Skin of body (tissue), 2 donors: ENCODE results near the gene AURKAIP1. TPM values are rescaled to one million over a fixed set of nuclear protein-coding genes. Genes with fewer than 3 reads are reported as not detected.

Experiments
- DNase-seq: peaks from one replicate; lab custom pipeline; 2025; lab: John Stamatoyannopoulos, UW
- total RNA-seq: library from RNA; depleted of rRNA; stranded (reverse); fragments of >200 nt; gene quantifications from one replicate; pipeline ENCODE4 v1.2.3, GENCODE V29; 2014

AURKAIP1 gene
- total RNA-seq, 1 donor from 2014 or later = 35.0 TPM

DNA sequence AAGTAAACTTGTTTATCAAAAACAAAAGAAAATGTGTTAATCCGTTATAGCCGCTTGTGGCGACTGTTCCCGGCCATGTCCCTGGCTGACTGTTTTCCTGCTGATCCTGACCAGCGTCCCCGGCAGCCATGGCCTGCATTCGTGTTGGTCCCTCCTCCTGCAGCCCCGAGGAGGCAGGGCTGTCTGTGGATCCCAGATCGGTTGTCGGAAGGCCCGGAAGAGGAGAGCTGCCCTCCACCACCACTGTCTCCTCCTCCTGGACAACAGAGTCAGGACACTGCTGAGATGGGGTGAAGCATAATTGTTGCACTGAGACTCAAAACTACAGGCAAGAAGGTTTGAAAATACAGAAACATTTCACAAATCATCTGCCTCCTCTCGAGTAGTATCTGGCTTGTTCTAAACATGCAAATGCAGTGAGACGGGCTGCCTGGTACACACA lies 13.0 kb downstream of the AURKAIP1 start:
- peak; percentile 31 for DNase-seq

DNA sequence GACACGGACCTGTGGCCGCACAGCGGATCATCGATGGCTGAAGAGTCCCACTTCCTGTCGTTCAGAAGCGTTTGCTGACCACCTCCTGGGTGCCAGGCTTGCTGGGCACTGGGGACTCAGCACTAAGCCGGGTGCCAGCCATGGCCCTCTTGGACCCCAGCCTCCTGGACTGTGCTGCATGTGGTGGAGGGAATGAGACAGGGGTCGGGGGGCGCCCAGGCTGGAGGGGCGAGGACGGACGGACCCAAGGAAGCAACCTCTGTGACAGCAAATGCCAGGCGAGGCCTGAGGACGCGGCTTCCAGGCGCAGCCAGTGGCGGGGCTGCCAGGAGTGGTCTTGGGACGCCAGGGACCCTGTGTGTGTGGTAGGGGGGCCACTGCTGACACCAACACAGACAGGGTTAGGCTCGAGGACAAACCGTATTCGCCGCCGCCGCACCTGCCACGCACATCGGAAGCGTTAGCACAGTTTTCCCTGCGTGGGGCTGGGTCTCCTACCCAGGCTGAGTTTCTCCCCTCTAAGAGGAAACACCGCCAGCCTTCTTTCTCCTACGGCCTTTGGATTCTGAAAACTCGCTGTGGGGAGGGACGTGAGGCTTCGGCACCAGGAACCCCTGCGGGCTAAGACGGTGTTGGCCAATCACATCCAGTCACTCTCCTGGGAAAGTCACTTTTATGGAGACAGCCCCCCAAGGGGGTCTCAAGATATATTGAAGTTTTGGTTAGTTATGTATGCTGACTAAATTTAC lies 13.6 kb downstream of the AURKAIP1 start:
- DNase-seq = no peak

DNA sequence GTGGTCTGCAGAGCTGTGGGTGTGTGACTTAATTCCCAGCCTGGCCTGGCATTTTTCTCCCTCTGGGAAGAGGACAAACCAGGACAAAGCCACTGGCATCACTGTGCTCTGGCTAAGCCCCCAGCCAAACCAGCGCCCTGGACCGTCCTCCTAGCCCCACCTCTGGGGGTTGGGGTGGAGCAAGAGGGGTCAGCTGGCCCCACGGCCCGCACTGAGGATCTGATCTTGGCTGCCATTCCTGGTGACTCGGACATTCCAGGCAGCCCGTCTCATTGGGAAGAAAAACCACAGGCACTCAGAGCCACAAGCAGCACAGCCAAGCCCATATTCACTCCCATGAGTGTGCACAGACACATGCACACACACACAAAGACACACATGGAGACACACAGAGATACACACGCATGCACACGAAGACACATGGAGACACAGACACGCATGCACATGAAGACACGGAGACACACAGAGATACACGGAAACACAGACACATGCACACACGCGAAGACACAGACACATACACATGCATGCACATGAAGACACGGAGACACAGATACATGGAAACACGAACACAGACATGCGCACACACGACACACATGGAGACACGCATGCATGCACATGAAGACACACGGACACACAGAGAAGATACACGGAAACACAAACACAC lies 14.4 kb downstream of the AURKAIP1 start:
- DNase-seq = peak; percentile 39

DNA sequence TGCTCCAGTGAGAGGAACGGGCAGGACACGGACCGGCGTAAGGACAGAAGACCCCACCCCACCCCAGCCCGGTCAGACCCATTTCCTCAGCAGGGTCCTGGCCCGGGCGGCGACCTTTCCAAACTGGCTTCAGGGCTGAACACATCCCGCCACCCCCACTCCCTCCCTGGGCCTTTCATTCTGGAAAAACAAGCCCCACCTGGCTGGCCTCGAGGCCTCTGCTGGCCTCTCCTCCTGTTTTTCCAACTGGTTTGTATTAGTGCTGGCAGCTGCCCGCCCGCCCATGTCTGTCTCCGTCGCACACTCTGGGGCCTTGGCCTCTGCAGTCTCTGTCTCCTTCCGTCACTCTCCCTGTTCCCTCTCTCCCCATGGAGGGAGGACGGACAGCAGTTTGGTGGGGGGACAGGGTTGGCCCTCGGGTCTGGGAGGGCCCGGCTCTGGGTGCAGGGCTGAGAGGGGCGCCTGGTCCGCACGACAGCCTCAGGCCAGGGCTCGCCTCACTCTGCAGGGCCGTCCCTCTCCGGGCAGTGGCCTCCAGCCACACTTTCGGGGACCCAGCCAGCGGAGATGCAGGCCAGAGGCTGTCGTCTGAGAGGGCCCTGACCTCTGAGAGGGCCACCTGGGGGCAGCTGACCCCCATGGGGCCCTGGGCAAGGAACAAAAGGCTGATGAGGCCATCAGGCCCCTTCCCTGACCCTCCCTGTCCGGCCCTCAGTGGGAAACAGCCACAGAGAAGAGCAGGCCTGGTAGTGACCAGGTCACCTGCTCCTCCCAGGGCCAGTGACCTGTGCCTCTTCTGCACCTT lies 15.1 kb downstream of the AURKAIP1 start:
- peak; percentile 23 for DNase-seq

DNA sequence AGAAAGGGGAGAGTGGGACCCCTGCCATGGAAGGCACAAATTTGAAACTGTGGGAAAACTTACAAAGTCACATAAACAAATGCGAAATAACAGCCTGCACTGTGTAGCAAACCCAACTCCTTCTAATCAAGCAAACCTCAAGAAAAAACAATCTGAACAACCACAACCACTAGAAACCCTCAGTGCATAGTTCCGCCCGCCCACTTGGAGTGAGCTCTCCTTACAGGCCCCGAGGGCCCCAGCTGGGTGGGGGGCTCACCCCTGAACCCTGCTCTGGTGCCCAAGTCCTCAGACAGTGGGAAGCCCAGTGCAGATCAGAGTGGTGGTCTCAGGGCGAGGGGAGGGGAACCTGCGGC lies 15.7 kb downstream of the AURKAIP1 start:
- no peak for DNase-seq

DNA sequence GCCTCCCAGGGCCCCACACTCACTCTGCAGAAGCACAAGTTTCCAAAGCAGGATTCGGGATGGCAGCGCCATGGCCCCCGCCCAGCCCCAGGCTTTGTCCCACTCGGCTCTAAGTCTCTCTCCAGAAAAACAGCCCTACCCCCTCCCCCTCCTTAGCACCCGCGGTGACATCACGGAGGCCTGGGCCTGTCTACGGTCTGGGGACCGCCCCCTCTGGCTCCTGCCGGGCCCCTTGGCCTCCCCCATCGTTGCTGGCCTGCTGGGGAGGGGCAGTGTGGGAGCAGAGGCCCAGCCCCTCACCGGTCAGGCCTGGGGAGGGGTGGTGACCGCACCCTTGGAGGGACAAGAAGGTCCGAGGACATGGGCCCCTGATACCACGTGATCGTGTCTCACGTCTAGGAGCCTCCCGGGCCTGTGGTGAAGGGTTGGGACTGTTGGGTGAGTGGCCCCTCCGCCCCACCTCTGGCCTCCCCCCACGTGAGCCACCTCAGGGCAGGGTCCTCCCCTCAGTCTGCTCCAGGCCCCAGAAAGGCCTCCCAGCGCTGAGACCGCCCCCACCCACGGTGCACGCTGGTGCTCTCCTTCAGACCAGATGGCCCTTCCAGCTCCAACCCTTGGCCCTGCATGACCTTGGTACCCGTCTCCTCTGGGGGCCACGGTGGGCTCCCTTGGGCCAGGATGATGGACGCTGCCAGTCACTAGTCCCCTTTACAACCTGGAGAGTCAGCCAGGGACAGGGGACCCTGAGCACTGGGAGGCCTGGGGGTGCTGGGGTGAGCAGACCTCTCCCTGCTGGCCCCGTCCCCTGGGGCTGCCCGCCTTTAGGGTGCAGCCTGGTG lies 16.4 kb downstream of the AURKAIP1 start, which contains the start of gene MXRA8:
MXRA8 (minus strand) TSS at position 123 of the 839 bp plus-strand sequence; CDS start at position 72, 51 bp downstream.
- DNase-seq = peak; percentile 68

DNA sequence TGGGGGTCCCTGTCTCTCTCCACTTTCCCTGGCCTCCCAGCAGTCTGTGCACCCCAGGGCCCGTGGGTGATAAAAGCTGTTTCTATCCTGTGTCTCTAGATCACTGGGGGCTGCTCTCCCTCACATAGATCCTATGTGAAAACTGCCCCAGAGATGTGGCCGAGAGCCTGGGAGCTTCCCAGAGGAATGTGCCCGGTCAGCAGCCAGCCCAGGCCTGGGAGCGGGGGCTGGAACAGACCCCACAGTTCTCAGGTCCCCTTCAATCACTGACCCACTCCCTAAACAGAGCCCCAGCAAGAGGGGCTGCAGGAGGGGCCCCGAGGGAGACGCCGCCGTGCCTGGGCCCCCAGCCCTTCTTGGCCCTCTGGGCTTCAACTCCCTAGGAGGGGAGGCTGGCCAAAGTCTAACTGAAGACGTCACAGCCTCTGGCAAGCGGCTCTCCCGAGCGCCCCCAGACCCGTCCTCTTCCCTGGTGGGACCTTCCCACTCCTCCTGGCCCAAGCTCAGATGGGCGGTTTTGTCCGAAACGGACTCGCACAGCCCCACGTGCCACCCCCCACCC lies 17.1 kb downstream of the AURKAIP1 start:
- DNase-seq = peak; percentile 14

DNA sequence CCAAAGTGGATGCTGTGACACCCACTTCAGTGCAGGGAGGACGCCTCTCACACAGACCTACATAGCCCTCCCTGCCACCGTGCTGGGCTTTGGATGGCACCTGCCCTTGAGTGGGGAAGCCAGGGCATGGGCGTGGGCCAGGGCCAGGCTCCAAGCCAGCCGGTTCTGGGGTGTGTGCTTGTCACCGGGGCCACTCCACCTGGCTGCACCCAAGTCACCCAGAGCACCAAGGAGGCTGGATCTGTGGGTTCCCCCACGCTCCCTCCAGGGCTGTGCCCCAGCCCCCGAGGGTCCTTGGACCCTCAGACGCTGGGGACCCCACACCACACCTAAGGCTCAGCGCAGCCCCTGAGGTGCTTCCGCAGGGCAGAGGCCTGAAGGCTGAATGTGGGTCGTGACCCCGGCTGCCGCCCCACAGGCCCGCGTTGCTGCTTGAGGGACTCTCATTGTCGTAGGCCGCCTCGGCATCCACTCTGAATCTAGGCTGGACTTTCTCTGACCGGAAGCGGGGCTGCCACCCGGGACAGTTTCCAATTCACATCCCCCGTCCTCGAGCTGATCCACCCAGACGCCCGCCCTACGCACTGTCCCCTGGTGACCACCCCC lies 18.1 kb downstream of the AURKAIP1 start:
- DNase-seq = no peak

DNA sequence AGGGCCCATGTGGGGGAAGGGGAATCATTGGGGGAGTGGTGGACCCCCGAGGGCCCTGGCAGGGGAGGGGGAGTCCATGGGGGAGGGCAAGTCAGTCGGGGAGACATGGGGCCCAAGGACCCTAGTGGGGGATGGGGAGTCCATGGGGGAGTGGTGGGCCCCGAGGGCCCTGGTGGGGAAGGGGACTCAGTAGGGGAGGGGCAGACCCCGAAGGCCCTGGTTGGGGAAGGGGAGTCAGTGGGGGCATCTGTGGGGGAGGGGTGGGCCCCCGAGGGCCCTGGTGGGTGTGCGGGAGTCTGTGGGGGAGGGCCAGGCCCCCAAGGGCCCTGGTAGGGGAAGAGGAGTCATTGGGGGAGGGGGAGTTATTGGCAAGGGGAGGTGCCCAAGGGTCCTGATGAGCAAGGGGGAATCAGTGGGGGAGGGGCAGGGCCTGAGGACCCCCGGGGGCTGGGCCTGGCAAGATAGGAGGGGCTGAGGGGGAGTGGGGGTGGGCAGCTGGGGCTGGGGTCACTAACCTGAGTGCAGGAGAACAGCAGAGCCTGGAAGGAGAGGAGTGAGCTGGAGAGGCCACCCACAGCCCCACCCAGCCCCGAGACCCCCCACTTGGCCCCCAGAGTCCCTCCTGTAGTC lies 18.7 kb downstream of the AURKAIP1 start:
- DNase-seq = no peak

DNA sequence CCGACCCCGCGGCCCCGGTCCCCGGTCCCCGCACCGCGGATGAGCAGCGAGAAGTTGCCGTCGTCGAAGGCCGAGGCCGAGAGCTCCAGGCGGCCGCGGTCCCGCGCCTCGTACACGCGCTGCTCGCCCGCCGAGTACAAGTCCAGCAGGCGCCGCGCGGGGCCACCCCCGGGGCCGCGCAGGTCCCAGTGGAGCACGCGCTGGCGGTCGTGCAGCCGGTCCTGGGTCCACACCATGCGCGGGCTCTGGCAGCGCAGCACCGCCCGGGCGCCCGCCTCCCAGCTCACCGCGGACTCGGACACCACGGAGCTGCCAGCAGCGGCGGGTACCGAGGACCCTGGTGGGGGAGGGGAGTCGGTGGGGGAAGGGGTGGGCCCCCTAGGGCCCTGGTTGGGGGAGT lies 19.6 kb downstream of the AURKAIP1 start:
- no peak for DNase-seq

DNA sequence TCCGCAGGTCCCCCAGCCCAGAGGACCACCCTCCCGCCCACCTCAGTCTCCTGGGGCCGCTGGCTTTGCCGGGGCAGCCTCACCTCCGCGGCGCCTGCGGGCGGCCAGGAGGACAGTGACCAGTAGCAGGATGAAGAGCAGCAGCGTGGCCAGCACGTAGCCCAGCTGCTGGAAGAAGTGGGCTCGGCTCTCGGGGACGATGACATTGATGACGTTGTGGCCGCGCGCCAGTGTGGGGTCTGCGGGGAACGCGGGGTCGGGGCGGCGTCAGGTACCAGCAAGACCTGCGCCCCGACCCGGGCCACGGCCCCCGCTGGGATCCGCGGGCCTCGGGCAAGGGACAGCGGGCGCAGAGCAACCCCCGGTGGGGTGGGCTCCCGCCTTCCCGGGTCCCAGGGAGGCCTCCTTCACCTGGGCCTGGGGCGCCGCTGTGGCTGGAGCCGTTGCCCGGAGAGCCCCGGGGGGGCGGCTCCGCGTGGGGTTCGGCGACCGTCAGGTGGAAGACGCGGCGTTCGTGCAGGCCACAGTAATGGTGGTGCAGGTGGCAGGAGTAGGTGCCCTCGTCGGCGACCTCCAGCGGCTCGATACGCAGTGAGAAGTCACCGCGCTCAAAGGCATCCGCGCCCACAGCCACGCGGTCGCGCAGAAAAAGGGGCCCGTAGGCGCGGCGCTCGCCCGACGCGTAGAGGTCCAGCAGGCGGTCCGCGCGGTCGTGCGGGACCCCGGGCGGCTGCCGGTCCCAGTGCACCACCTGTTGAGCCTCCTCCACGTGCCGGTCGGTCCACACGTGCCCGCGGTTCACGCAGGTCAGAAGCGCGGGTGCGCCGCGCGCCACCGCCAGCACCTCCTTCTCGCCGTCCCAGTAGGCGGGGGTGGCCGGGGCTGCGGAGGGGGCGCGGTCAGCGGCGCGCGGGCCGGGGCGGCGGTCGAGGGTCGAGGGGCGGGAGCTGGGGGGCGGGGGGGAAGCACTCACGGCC lies 20.4 kb downstream of the AURKAIP1 start:
- DNase-seq = no peak

DNA sequence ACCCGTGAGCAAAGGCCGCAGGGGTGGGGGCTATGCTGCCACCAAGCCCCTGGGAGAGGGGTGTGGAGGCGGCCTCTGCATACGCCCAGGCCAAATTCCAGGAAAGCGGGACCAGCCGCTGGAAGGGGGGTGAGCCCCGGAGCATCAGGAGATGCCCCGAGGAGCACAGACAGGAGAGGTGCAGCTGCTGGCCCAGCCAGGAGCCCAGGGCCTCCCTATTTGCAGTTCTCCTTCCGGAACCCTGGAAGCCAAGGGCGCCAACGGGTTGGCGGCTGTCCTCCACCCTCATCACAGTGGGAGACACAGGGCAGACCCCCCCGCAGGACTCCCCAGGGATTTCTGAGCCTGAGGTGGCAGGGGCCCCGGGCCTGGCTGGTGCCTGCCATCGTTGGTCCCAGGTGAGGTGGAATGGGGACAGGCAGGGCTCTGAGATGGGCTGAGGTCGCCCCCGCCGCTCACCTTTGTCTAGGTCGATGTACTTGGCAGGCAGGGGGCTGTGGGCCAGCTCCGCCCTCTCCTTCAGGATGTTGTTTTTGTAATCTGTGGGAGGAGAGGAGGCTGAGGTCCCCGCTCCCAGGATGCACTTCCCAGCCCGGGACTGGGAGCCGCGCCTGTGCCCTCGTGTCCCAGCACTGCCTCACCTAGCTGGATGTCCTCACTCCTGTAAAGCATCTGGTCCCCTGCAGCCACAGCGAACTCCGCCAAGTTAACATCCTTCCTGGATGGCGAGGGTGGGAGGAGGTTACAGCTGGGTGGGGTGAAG lies 21.4 kb downstream of the AURKAIP1 start:
- no peak for DNase-seq

DNA sequence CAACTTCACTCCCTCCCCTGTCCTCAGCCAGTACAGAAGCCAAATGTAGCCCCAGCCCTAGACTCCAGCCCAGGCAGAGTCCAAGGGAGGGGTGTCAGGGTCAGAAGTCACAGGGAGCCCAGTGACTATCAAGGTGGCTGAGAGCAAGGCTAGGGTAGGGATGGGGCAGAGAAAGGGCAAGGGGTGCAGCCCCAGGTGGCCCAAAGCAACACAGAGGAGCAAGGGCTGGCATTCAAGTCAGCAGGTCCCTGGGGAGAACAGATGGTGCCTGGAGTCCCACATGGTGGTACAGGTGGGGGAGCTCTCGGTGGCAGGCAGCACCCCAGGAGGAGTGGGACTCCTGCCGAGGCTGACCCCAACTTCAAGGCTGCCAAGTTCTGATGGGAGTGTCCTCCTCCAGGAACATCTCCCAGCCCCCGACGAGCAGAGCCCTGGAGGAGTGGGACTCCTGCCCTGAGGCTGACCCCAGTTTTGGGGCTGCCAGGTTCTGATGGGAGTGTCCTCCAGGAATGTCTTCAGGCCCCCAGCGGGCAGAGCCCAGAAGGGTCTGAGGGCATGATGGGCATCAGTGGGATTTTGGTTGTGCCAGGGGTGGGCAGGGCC lies 22.1 kb downstream of the AURKAIP1 start:
- no peak for DNase-seq

DNA sequence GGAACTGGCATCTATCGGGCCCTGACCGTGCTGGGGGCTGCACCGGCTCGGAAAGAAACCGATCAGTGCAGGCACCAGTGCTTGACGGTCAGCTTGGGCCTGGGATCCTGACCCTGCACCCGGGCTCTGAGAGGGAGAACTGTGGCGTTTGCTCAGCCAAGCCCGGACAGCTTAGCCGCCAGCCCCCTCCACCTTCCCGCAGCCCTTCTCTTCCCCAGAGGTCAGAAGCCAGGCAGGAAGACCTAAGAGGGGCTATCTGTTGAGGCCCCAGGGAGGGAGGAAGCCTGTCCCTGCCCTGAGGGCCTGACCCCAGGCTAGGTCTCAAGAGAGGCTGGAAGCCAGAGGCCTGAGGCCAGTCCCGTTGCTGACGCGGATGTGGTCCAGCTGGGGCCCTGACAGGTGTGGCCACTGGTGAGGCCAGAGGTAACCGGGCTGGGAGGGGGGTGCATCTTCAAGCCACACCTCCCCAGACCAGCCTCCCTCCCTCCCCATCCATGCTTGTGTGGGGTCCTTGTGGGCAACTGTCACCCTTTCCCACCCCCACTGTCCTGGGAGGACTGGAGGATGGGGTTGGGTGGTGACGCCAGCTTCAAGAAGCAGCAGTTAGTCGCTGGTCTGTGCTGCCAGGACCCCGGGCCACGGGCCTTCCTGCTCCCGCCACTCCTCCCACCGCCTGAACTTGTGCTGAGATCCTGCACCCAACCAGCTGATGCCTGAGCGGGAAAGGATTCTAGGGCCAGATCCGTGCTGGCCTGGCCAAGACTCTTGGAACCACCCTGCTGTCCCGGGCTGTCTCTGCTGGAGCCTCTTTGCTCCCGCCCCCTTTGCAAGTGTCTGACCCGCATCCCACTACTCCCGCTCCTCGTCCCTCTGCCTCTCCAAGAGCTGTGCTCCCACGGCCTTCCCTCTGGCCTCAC lies 23.2 kb downstream of the AURKAIP1 start:
- DNase-seq = peak; percentile 64

DNA sequence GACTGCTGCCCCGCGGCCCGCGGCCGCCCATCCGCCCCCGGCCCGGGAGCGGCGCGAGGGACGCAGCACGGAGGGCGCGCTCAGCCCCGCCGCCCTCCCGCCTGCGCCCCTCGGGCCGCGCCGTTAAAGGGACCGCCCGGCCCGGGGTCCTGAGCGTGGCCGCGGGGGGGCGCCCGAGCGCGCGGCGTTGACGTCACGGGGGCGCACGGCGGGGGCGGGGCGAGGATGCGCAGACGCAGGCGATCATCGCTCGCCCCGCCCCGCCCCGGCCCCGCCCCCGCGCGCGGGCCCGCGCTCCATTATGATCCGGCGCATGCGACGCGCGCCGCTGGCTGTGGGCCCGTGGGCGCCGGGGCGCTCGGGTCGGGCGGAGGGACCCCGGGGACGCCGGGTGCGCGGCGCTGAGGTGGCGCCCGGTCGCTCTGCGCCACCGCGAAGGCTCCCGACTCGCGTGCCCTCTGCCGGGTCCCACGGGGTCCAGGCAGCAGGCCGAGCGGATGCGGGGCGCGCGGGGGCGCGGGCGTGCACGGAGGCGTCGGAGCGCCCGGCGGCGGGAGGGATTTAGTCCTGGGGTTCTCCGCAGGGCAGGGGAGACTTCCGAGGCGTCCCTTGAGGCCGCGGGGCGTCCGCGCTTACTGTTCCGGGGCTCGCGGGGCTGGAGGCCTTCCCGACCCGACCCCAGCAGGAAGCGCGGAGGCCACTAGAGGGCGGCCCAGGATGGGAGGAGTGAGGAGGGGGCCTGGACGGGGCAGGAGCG lies 25.6 kb downstream of the AURKAIP1 start, which contains the start of gene DVL1:
DVL1 (minus strand) TSS at position 163 of the 757 bp plus-strand sequence. CDS start 353 bp downstream, outside the sequence.
- peak; percentile 35 for DNase-seq
